Measurements from ENCODE around the gene ECT2.
"Not testable (repeated sequence)": the region's sequence is repeated elsewhere in the genome, so short reads cannot be mapped to it uniquely, and the experiment has no call there.

Gene ECT2

GRCh38 chr3:172808969-172809546 is 58.5 kb downstream of the ECT2 start:
- DNase-seq (ENCODE audit: low read depth), result no peak

- no peak for DNase-seq (ENCODE audit: low read depth)
These were observed 60.6 kb downstream of the ECT2 start for GRCh38 chr3:172811099-172811498.

GRCh38 chr3:172813462-172813861 is 62.9 kb downstream of the ECT2 start:
- no peak for DNase-seq (ENCODE audit: low read depth)

GRCh38 chr3:172814738-172815137 is 64.2 kb downstream of the ECT2 start:
- no peak for DNase-seq (ENCODE audit: low read depth)

- DNase-seq (ENCODE audit: low read depth), result no peak
These were observed 65.3 kb downstream of the ECT2 start for GRCh38 chr3:172815857-172816256.

GRCh38 chr3:172816281-172816680 is 65.8 kb downstream of the ECT2 start:
- DNase-seq (ENCODE audit: low read depth), result no peak

GRCh38 chr3:172816968-172817367 is 66.4 kb downstream of the ECT2 start:
- DNase-seq (ENCODE audit: low read depth), result no peak

GRCh38 chr3:172820492-172820891 is 70.0 kb downstream of the ECT2 start:
- no peak for DNase-seq (ENCODE audit: low read depth)

GRCh38 chr3:172824229-172824628 is 73.7 kb downstream of the ECT2 start:
- DNase-seq (ENCODE audit: low read depth), result no peak

- DNase-seq (ENCODE audit: low read depth), result not testable (repeated sequence)
These were observed 76.7 kb downstream of the ECT2 start for GRCh38 chr3:172827231-172827630.

- DNase-seq (ENCODE audit: low read depth), result no peak
These were observed 82.5 kb downstream of the ECT2 start for GRCh38 chr3:172832983-172833382.

- DNase-seq (ENCODE audit: low read depth), result no peak
These were observed 86.0 kb downstream of the ECT2 start for GRCh38 chr3:172836390-172836997.

GRCh38 chr3:172839679-172840078 is 89.2 kb downstream of the ECT2 start:
- DNase-seq (ENCODE audit: low read depth), result no peak

GRCh38 chr3:172840463-172840862 is 89.9 kb downstream of the ECT2 start:
- no peak for DNase-seq (ENCODE audit: low read depth)

- no peak for DNase-seq (ENCODE audit: low read depth)
These were observed 90.4 kb downstream of the ECT2 start for GRCh38 chr3:172840913-172841312.

GRCh38 chr3:172844428-172844827 is 93.9 kb downstream of the ECT2 start:
- no peak for DNase-seq (ENCODE audit: low read depth)

- no peak for DNase-seq (ENCODE audit: low read depth)
These were observed 95.6 kb downstream of the ECT2 start for GRCh38 chr3:172846103-172846561.

- no peak for DNase-seq (ENCODE audit: low read depth)
These were observed 96.2 kb downstream of the ECT2 start for GRCh38 chr3:172846706-172847105.

- DNase-seq (ENCODE audit: low read depth), result no peak
These were observed 96.8 kb downstream of the ECT2 start for GRCh38 chr3:172847292-172847691.

GRCh38 chr3:172848910-172849309 is 98.4 kb downstream of the ECT2 start:
- DNase-seq (ENCODE audit: low read depth), result no peak

GRCh38 chr3:172853005-172853404 is 102.5 kb downstream of the ECT2 start:
- DNase-seq (ENCODE audit: low read depth), result no peak

GRCh38 chr3:172853921-172854666 is 103.6 kb downstream of the ECT2 start:
- no peak for DNase-seq (ENCODE audit: low read depth)

- DNase-seq (ENCODE audit: low read depth), result no peak
These were observed 104.5 kb downstream of the ECT2 start for GRCh38 chr3:172855037-172855436.
